ENCODE measurements around the gene PHF11. TPM values are rescaled to one million over a fixed set of nuclear protein-coding genes. Genes with fewer than 3 reads are reported as not detected.

PHF11 gene
- 17.7 and 23.0 TPM in 2 replicates for total RNA-seq

DNA sequence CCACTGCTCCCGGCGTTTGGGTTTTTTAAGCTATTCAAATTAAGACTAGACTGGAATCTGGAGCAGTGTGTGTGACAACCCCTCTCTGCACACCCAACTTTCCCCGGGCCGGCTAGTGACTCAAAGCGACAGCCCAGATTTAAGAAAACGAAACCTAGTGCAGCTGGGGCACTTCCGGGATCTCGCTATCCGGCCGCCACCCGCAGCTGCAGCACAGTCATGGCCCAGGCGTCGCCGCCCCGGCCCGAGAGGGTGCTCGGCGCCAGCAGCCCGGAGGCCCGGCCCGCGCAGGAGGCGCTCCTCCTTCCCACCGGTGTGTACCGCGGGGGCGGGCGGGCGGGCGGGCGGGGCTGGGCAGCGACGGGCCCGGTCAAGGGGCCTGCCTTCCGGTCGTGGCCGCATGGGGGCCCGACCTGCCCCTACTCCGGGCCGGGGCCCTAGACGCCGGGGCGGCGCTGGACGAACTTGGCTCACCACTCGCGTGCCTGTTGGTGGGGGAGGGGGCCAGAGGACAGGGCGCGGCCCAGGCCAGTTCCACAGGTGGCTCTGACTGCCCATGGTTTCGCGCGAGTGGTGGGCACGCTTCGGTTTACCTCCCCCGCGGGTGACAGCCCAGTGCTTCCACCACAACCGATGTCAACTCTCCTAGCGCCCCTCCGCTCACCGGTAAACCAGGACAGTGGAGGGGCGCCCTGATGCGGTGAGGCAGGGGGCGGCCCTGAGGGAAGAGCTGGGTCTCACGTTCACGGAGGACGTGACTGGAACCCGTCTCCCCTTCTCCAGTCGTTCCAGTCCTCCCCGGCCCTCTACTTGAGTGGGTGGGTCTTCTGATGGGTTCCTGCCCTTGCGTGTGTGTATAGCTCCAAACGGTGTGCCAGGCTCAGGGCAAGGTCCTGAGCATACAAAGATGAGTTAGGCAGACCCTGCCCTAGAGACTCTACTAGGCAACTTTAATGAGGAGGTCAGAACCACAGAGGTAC is at the start of gene PHF11:
Gene PHF11, plus strand, starts transcription at position 171 of the 980 bp plus-strand sequence. Its CDS starts 49 bp downstream, at position 220.

Other genes with a start within 250 kb of the PHF11 start
- 2.7 and 5.0 TPM in 2 replicates for gene CDADC1, start 248.0 kb upstream of the PHF11 start, total RNA-seq
- gene CAB39L, start 51.9 kb upstream of the PHF11 start, total RNA-seq, result 13.0 and 13.6 TPM in 2 replicates
- 10.0 and 12.7 TPM in 2 replicates for gene SETDB2, start 51.7 kb upstream of the PHF11 start, total RNA-seq
- 19.7 and 22.8 TPM in 2 replicates for gene RCBTB1, start 89.6 kb downstream of the PHF11 start, total RNA-seq
- not detected in 2 replicates for gene ARL11, start 132.6 kb downstream of the PHF11 start, total RNA-seq
- gene EBPL, start 195.5 kb downstream of the PHF11 start, total RNA-seq, result 30.5 and 37.0 TPM in 2 replicates

Measured in placental pericyte (primary cell).